Naive thymus-derived CD4-positive, alpha-beta T cell (primary cell): ENCODE measurements around the gene ASPSCR1. TPM values are rescaled to one million over a fixed set of nuclear protein-coding genes. Genes with fewer than 3 reads are reported as not detected.
A peak's percentile ranks its signal among the peaks of the same experiment; 100 is the strongest.

ENCODE experiments used
- ATAC-seq: fragments of 150-1000 bp; cut with Tn5 transposase; 2 replicates; pipeline ENCODE4 v1.10.0; 2021; ENCODE audit warnings: mild to moderate bottlenecking, moderate library complexity
- CTCF ChIA-PET: fragments of 350-600 bp; sonication (Branson Sonifier 250); formaldehyde crosslinking; loops from one replicate; lab custom pipeline; 2021; ENCODE audit warnings: antibody characterized with exemption; lab: Charles Lee
- POLR2A ChIA-PET: fragments of 350-600 bp; sonication (Branson Sonifier 250); formaldehyde crosslinking; loops from one replicate; lab custom pipeline; 2021; ENCODE audit warnings: antibody characterized with exemption, inconsistent platforms; lab: Charles Lee
- DNase-seq, 9 donors: peaks; one replicate each; pipeline versions ENCODE4 v3.0.0 to v3.0.0-alpha.2; 2020 to 2022; ENCODE audit warnings: mixed read lengths in 1 of 9
- H3K27ac ChIP-seq: one replicate; pipeline ENCODE4 v1.7.0; 2013; ENCODE audit warnings: mild to moderate bottlenecking, low read depth, low read length, moderate library complexity
- H3K27me3 ChIP-seq, 2 donors: one replicate each; pipeline ENCODE4 v1.7.0; 2013; ENCODE audit warnings: low read length in 2 of 2, mild to moderate bottlenecking in 2 of 2, moderate library complexity in 2 of 2; ENCODE audit not compliant: control insufficient read depth in 2 of 2, insufficient read depth in 2 of 2
- H3K36me3 ChIP-seq, 3 experiments: 1 replicate in 2 of 3; 2 replicates in 1 of 3; pipeline ENCODE4 v1.7.0; 2013; ENCODE audit warnings: low read length in 3 of 3, mild to moderate bottlenecking in 3 of 3, moderate library complexity in 1 of 3; ENCODE audit not compliant: insufficient read depth in 3 of 3, control insufficient read depth in 2 of 3
- H3K4me1 ChIP-seq, 2 donors: one replicate each; pipeline ENCODE4 v1.7.0; 2013; ENCODE audit warnings: low read length in 2 of 2, mild to moderate bottlenecking in 2 of 2, moderate library complexity in 1 of 2; ENCODE audit not compliant: control insufficient read depth in 2 of 2, insufficient read depth in 2 of 2
- H3K4me3 ChIP-seq: 2 replicates; pipeline ENCODE4 v1.7.0; 2013; ENCODE audit warnings: mild to moderate bottlenecking, low read length
- H3K9me3 ChIP-seq, 3 experiments: 1 replicate in 2 of 3; 2 replicates in 1 of 3; pipeline ENCODE4 v1.7.0; 2013; ENCODE audit warnings: low read length in 3 of 3; ENCODE audit not compliant: control insufficient read depth in 2 of 3
- H3K27ac Mint-ChIP-seq, 9 donors: one replicate each; pipeline ENCODE4 v1.8.0; 2020 to 2022; ENCODE audit warnings: mixed read lengths in 9 of 9, mild to moderate bottlenecking in 8 of 9, moderate library complexity in 5 of 9, inconsistent platforms in 2 of 9
- H3K27me3 Mint-ChIP-seq, 5 donors: one replicate each; pipeline ENCODE4 v1.8.0; 2021 to 2022; ENCODE audit warnings: mixed read lengths in 5 of 5, mild to moderate bottlenecking in 1 of 5
- H3K36me3 Mint-ChIP-seq, 5 donors: one replicate each; pipeline ENCODE4 v1.8.0; 2020 to 2022; ENCODE audit warnings: mixed read lengths in 5 of 5, mild to moderate bottlenecking in 3 of 5, inconsistent platforms in 1 of 5
- H3K4me1 Mint-ChIP-seq, 7 donors: one replicate each; pipeline ENCODE4 v1.8.0; 2020 to 2022; ENCODE audit warnings: mixed read lengths in 7 of 7, mild to moderate bottlenecking in 3 of 7, inconsistent platforms in 1 of 7
- H3K4me3 Mint-ChIP-seq, 10 donors: one replicate each; pipeline ENCODE4 v1.8.0; 2020 to 2022; ENCODE audit warnings: mild to moderate bottlenecking in 10 of 10, mixed read lengths in 10 of 10, moderate library complexity in 6 of 10, inconsistent platforms in 2 of 10
- H3K9me3 Mint-ChIP-seq, 11 donors: one replicate each; pipeline ENCODE4 v1.8.0; 2020 to 2022; ENCODE audit warnings: mixed read lengths in 11 of 11, mild to moderate bottlenecking in 4 of 11, inconsistent platforms in 1 of 11, moderate library complexity in 1 of 11
- intact Hi-C, 2 donors: fragments of 100-400 bp; cut with micrococcal nuclease; formaldehyde crosslinking; loops; one replicate each; pipeline ENCODE4 v1.15.1; 2023
- polyA plus RNA-seq, 2 donors: library from polyadenylated mRNA; unstranded; fragments of 300-500 nt; fragmentation: Illumina TruSeq; gene quantifications; one replicate each; pipeline ENCODE4 v1.2.3, GENCODE V29; 2021
- total RNA-seq, 6 experiments: library from RNA in 5 of 6; stranded (reverse) in 5 of 6; gene quantifications; 1 replicate in 5 of 6; 2 replicates in 1 of 6; pipeline ENCODE4 v1.2.3 and lab custom pipeline; 2021 to 2026

The ASPSCR1 gene
- total and polyA plus RNA-seq, 7 experiments from 2014 or later: 24.2 to 46.7 (median 38.0) TPM

DNA sequence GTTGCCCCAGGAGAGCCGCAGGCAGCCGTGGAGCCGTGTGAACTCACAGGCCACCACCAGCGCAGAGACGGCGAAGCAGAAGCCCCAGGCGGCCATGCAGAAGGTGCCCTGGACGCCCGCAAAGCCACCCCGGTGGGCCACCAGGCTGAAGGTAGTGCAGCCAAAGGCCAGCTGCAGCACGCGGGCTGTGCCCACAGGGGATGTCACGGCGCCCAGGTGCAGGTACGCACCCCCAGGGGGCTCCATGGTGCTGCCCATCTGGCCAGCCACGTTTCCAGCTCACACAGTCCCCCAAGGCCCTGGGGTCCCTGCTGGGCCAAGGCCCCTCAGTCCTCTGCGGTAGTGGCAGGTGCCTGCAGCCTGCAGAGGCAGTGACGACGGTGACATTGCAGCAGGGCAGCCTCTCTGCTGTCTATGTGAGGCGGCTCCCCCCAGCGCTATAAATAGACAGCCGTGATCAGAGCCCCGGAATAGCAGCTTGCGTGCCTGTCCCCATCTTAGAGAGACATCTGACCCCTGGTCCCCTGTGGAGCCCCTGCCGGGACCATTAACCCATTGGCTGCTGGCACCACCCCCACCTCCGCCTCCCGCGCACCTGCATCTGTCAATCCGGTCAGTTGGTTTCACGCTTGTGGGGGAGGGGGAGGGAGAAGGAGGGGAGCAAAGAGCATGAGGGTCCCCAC is 35.8 kb upstream of the ASPSCR1 start:
- Mint-ChIP-seq H3K36me3 (no peaks in the 10 kb centered on the region), H3K4me1 (peaks cover 0 to 10% (median 6%) of the 10 kb centered on the region in 7 donors), H3K27ac (no peak overlapping the region), H3K4me3 (no peak overlapping the region), H3K9me3 (no peaks in the 10 kb centered on the region), H3K27me3 (peaks cover 0 to 6% (median 0%) of the 10 kb centered on the region in 5 donors)
- ChIA-PET POLR2A (interaction anchor here (0.7 kb wide), 1 partner anchor 364 kb away, joined by 3 read pairs; no protein-coding TSS in a partner anchor), CTCF (no interaction called here)
- ATAC-seq (no peak), DNase-seq (no peak)
- intact Hi-C loops: no loop called here
- H3K27me3 ChIP-seq: no peaks in the 10 kb centered on the region
- no peaks in the 10 kb centered on the region for H3K9me3 ChIP-seq
- no peak overlapping the region for H3K27ac ChIP-seq
- no peaks in the 10 kb centered on the region for H3K36me3 ChIP-seq
- H3K4me1 ChIP-seq: peaks cover 0 to 2% of the 10 kb centered on the region in 2 donors
- no peak overlapping the region for H3K4me3 ChIP-seq

DNA sequence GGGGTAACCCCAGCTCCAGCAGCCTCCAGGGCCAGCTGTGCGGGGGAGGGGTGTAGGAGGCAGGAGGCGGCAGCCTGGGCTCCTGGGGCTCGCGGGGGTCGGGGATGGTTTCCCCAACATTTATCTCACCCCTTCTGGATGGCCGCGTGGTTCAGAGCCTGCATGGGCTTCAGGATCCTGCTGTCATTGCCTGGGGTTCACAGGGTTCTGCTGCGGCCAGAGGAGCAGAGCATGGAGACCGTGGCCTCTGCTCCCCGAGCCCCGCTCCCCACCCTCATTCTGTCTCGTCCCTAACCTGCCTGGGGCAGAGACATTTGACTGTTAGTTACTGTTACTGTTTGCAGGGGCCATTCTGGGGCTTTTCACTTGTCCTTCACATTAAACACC is 35.3 kb upstream of the ASPSCR1 start:
- no peaks in the 10 kb centered on the region for H3K9me3 Mint-ChIP-seq
- Histone ChIP-seq H3K4me3 (no peak overlapping the region), H3K4me1 (no peaks in the 10 kb centered on the region), H3K27ac (no peak overlapping the region), H3K27me3 (no peaks in the 10 kb centered on the region), H3K36me3 (no peaks in the 10 kb centered on the region), H3K9me3 (no peaks in the 10 kb centered on the region)
- no peaks in the 10 kb centered on the region for H3K36me3 Mint-ChIP-seq
- intact Hi-C loops: no loop called here
- DNase-seq: no peak
- peaks cover 0 to 10% (median 6%) of the 10 kb centered on the region in 7 donors for H3K4me1 Mint-ChIP-seq
- no peak overlapping the region for H3K27ac Mint-ChIP-seq
- ATAC-seq: no peak
- POLR2A ChIA-PET: interaction anchor here (0.7 kb wide), 1 partner anchor 363 kb away, joined by 3 read pairs; no protein-coding TSS in a partner anchor
- peaks cover 0 to 6% (median 0%) of the 10 kb centered on the region in 5 donors for H3K27me3 Mint-ChIP-seq
- no peak overlapping the region for H3K4me3 Mint-ChIP-seq
- CTCF ChIA-PET: no interaction called here

DNA sequence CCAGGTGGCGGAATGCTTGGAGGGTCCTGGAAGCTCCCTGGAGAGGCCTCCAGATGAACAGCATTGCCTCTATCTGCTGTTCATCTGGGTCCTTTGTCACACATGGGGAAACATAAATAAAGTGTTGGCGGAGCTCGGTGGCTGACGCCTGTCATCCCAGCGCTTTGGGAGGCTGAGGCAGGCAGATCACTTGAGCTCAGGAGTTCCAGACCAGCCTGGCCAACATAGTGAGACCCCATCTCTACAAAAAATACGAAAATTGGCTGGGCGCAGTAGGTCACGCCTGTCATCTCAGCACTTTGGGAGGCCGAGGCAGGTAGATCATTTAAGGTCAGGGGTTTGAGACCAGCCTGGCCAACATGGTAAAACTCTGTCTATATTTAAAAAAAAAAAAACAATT is 32.6 kb upstream of the ASPSCR1 start:
- no peak for DNase-seq
- no peaks in the 10 kb centered on the region for H3K4me1 ChIP-seq
- no peaks in the 10 kb centered on the region for H3K9me3 ChIP-seq
- ChIA-PET POLR2A (no interaction called here), CTCF (interaction anchor here (2.0 kb wide), 1 partner anchor 15 kb away, joined by 8 read pairs; no protein-coding TSS in a partner anchor)
- H3K27me3 ChIP-seq: no peaks in the 10 kb centered on the region
- intact Hi-C loops: no loop called here
- Mint-ChIP-seq H3K4me3 (no peak overlapping the region), H3K4me1 (peaks cover 0 to 2% (median 0%) of the 10 kb centered on the region in 7 donors), H3K36me3 (no peaks in the 10 kb centered on the region), H3K9me3 (no peaks in the 10 kb centered on the region), H3K27me3 (peaks cover 0 to 6% (median 0%) of the 10 kb centered on the region in 5 donors), H3K27ac (no peak overlapping the region)
- H3K4me3 ChIP-seq: no peak overlapping the region
- no peaks in the 10 kb centered on the region for H3K36me3 ChIP-seq
- H3K27ac ChIP-seq: no peak overlapping the region
- ATAC-seq: no peak

DNA sequence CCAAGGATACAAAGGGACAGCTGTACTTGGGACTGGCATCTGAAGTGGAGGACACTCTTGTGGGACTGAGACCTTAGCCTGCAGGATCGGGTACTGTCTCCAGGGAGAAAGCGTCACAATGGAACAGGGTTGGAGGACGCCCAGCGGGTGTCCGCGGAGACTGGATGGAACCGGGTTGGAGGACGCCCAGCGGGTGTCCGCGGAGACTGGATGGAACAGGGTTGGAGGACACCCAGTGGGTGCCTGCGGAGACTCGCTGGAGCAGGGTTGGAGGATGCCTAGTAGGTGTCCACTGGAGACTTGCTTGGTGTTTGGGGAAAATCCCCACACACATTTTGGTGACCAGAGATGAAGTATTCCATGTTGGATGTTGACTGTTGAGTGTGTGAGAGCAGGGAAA is 30.2 kb upstream of the ASPSCR1 start, which contains the start of gene MYADML2:
TSS of gene MYADML2 (minus strand) at position 45 of the 400 bp plus-strand sequence. CDS start 5,492 bp downstream, outside the sequence.
- H3K4me1 Mint-ChIP-seq: peaks cover 0 to 11% (median 4%) of the 10 kb centered on the region in 7 donors
- ChIA-PET CTCF (no interaction called here), POLR2A (interaction anchor here (0.7 kb wide), 1 partner anchor 584 kb away, joined by 3 read pairs; no protein-coding TSS in a partner anchor)
- H3K36me3 ChIP-seq: no peaks in the 10 kb centered on the region
- DNase-seq (no peak), ATAC-seq (no peak)
- H3K27me3 ChIP-seq: no peaks in the 10 kb centered on the region
- no peak within 1 kb of the TSS for H3K27ac Mint-ChIP-seq
- no peak within 1 kb of the TSS for H3K4me3 ChIP-seq
- H3K9me3 ChIP-seq: no peaks in the 10 kb centered on the region
- no peak within 1 kb of the TSS for H3K27ac ChIP-seq
- H3K27me3 Mint-ChIP-seq: peaks cover 0 to 12% (median 0%) of the 10 kb centered on the region in 5 donors
- H3K9me3 Mint-ChIP-seq: no peaks in the 10 kb centered on the region
- H3K36me3 Mint-ChIP-seq: no peaks in the 10 kb centered on the region
- intact Hi-C loops: no loop called here
- H3K4me3 Mint-ChIP-seq: no peak within 1 kb of the TSS
- H3K4me1 ChIP-seq: no peaks in the 10 kb centered on the region

DNA sequence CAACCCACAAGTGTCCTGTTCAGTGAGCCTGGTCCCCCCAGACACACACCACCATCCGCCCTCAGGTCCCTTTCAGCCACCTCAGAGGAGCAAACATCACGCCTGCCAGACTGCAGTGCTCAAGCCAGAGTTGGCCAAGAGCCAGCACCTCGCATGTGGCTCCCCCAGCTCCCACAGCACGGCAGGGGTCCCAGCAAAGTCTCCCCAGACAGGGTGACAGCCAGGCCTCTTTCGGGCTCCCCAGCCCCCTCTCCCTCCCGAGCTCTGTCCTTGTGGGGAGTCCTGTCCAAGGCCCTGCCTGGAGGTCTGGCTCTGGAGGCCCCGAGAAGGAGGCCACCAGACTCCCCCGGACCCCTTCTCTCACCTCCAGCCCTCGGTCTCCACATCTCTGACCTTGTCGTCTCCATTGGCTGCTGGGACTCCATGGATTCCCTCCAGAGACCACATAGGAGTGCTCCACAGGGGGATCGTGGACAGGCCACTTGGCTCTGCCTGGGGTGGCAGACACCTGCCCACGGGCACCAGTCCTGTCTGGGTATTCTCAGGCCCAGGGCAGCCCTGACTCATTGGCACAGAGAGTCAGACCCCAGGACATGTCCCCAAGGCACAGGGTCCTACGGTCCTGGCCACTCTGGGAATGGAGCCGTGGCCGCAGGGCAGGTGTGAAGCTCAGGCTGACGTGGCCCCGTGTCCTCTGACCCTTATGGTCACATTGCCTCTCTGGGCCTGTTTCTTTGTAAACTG is 28.6 kb upstream of the ASPSCR1 start:
- no peaks in the 10 kb centered on the region for H3K36me3 ChIP-seq
- no peak for ATAC-seq
- intact Hi-C loops: no loop called here
- H3K27me3 Mint-ChIP-seq: peaks cover 0 to 12% (median 0%) of the 10 kb centered on the region in 5 donors
- no peak overlapping the region for H3K4me3 Mint-ChIP-seq
- H3K27me3 ChIP-seq: no peaks in the 10 kb centered on the region
- no peak overlapping the region for H3K27ac Mint-ChIP-seq
- H3K4me1 ChIP-seq: peaks cover 0 to 4% of the 10 kb centered on the region in 2 donors
- DNase-seq: no peak
- H3K9me3 ChIP-seq: no peaks in the 10 kb centered on the region
- H3K4me1 Mint-ChIP-seq: peaks cover 0 to 11% (median 4%) of the 10 kb centered on the region in 7 donors
- ChIA-PET CTCF (interaction anchor here (2.5 kb wide), 1 partner anchor 11 kb away, joined by 10 read pairs; no protein-coding TSS in a partner anchor), POLR2A (no interaction called here)
- no peaks in the 10 kb centered on the region for H3K9me3 Mint-ChIP-seq
- no peak overlapping the region for H3K27ac ChIP-seq
- no peak overlapping the region for H3K4me3 ChIP-seq
- H3K36me3 Mint-ChIP-seq: no peaks in the 10 kb centered on the region

DNA sequence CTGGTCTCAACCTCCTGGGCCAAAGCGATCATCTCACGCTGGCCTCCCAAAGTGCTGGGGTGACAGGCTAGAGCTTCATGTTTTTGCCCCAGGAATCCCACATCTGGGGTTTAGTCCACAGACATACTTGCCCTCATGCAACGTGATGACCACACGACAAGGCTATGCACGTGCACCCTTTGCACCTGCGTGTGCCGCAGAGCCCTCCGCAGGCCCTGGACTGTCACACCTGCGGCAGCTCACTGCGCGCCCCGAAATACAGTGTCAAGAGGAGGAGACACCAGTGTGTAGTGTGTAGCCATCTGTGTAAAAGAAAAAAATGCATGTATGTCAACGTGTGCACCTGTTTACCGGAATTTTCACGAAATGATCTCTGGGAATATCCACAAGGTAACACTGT is 26.9 kb upstream of the ASPSCR1 start:
- POLR2A ChIA-PET: interaction anchor here (0.8 kb wide), 1 partner anchor 21 kb away, joined by 3 read pairs; no protein-coding TSS in a partner anchor
- Mint-ChIP-seq H3K36me3 (no peaks in the 10 kb centered on the region), H3K27me3 (peaks cover 0 to 12% (median 0%) of the 10 kb centered on the region in 5 donors), H3K4me1 (peaks cover 0 to 11% (median 4%) of the 10 kb centered on the region in 7 donors), H3K27ac (peak overlapping the region in 3 of 9 donors; percentile 20 to 55 (median 26)), H3K4me3 (peak overlapping the region in 1 of 10 donors; percentile 14), H3K9me3 (no peaks in the 10 kb centered on the region)
- no peaks in the 10 kb centered on the region for H3K9me3 ChIP-seq
- no peaks in the 10 kb centered on the region for H3K36me3 ChIP-seq
- H3K27ac ChIP-seq: no peak overlapping the region
- H3K27me3 ChIP-seq: no peaks in the 10 kb centered on the region
- H3K4me3 ChIP-seq: no peak overlapping the region
- no peak for ATAC-seq
- CTCF ChIA-PET: interaction anchor here (0.9 kb wide), 1 partner anchor 9 kb away, joined by 3 read pairs; no protein-coding TSS in a partner anchor
- no peak for DNase-seq
- intact Hi-C loops: no loop called here
- H3K4me1 ChIP-seq: peaks cover 0 to 4% of the 10 kb centered on the region in 2 donors
